Activated T-helper 9 cell treated with anti-CD3 and anti-CD28 coated beads, Interleukin-2, amount 50 U/mL, for 16 hours (primary cell): ENCODE results near the gene SLC15A5.

Experiments used
- DNase-seq: peaks from one replicate; pipeline ENCODE4 v3.0.0-alpha.2; 2020; ENCODE audit warnings: low read depth

Gene SLC15A5

GRCh38 chr12:16277585-16277984, at the start of gene SLC15A5:
TSS of gene SLC15A5 (minus strand) at chr12:16277685. CDS start at chr12:16277685, 0 bp downstream.
- no peak for DNase-seq

DNA sequence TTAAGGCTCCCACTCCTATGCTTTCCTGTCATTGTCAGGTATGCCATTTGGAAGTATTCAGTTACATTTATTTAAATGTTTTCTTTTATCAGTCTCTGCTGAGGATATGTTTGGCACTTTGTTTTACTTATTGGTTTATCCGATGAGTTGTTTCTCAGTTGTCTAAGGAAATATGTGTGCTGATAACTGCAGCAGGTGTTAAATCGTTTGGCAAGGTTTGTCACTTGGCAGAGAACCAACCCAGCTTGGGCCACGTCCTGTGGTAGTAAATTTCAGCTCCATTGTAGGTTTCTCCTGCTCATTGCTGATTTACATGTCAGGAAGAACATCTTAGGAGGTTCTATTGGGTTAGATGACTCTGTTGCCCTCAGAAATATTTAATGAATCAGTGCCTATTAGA, 47.9 kb upstream of the SLC15A5 start:
- no peak for DNase-seq

- no peak for DNase-seq
Observed at GRCh38 chr12:16324772-16325171, 47.3 kb upstream of the SLC15A5 start.

- no peak for DNase-seq
Observed at GRCh38 chr12:16324272-16324671, 46.8 kb upstream of the SLC15A5 start.

DNA sequence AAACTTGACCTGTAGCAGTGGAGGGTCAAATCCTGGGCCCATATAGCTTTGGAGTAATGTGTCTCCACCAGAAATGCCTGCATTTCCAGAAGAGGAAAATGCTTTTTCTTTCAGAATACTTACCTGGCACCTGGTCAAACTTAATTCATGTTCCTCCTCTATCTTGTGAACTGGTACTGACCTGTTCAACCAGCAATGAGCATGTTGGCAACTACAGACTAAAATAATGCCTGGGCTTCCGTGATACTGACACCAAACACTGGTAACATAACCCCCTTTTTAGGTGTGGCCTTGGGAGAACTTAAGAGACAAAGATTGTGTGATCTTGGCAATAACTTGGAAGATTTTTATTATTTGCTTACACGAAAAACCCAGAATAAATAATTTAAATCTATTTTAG, 46.2 kb upstream of the SLC15A5 start:
- DNase-seq: no peak

DNA sequence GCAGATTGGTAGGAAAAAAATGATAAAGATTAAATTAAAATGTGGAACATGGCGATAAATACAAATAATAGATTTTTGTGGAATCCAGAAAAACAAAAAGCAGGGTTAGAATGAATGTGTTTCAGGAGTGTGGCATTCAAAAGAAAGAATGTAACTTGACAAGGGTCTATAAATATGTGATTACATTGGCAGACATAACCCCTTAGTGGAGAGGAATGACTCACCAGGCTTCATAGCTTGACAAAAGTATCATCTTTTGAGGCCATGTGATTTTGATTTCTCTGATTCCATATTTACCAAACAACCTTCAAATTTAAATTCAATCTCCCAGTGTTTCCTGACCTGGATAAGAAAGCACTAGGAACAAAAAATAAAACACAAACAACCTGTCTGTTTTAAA, 45.5 kb upstream of the SLC15A5 start:
- DNase-seq: no peak

GRCh38 chr12:16310934-16311333, 33.4 kb upstream of the SLC15A5 start:
- no peak for DNase-seq

DNA sequence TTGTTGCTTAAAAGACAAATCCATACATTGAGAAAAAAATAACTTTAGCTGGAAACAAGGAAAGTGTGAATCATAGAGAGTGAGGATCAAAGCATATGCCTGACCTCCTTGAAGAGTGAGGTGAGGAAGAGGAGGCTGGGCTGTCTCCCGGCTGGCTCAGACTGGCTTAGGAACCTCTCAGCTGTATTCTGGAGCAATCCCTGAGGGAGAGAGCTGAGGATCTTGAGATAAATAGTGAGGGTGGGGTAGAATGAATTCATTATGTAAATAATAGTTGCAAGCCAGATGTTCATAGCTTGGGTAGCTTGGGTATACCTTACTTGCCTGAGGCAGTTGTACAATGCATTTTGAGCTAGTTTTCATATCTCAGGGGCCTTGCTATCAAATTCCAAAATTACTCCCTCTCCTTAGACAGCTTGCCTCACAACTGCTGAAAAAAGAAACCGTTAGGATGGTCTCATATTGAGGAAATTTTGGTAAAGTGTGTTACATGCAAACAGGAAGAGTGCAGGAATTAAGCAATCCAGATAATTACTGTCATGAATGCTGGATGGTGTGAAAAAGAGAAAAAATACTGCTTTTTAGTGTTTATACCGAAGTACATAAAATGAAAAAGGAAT, 30.5 kb upstream of the SLC15A5 start:
- DNase-seq: no peak

DNA sequence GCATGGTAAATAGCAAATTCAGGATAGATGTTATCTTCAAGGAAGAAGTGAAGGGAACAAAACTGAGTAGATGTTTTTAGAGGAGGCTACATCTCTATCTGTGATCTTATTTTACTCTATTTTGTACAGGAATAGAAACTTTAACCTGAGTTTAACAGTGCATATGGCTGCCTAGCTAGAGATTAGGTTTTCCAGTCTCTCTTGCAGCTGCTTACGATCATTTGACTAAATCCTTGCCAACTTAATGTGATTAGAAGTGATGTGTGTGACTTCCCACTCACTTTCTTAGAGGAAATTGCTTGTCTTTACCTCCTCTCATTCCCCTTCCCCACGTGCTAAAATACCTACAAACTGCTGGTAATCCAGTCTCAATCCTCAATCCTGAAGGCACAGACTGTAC, 26.5 kb upstream of the SLC15A5 start:
- no peak for DNase-seq

GRCh38 chr12:16300736-16301135, 23.3 kb upstream of the SLC15A5 start:
- DNase-seq: no peak

GRCh38 chr12:16300122-16300521, 22.6 kb upstream of the SLC15A5 start:
- no peak for DNase-seq

DNA sequence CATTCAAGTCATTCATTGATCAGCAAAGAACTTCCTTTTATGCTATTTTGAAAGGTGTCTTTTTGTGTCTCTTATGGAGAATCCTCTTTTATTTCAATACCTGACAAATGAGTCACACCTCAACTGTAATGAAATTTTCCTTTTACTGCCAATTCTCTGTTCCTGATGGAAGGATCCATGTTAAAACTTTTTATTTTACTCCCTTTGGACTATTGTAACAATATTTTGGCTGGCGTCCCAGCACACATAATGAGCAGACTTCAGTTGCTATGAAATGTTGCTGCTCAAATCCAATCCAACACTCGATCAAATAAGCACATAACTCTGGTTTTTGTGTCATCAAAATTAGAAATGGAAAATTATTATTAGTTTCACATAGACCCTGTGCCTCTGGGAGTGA, 21.9 kb upstream of the SLC15A5 start:
- DNase-seq: no peak

- DNase-seq: no peak
Observed at GRCh38 chr12:16297521-16297920, 20.0 kb upstream of the SLC15A5 start.

GRCh38 chr12:16294376-16294956, 17.0 kb upstream of the SLC15A5 start:
- DNase-seq: no peak

DNA sequence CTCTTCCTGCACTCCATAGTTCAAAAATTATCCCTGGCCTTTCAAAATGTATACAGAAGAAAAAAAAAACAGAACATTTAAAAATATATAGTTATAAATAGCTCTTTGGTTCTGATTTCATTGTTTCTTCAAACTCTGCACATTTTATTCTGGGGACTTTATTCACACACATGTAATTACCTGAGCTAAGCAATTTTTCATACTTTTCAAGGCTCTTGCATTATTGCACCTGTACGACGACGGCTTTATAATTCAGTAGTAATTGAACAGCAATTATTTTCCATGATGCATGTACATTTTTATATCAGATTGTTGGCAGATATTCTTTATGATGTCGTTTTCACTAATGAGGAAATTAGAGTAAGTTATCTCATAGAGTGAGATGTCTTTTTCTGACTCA, 13.5 kb upstream of the SLC15A5 start:
- no peak for DNase-seq

DNA sequence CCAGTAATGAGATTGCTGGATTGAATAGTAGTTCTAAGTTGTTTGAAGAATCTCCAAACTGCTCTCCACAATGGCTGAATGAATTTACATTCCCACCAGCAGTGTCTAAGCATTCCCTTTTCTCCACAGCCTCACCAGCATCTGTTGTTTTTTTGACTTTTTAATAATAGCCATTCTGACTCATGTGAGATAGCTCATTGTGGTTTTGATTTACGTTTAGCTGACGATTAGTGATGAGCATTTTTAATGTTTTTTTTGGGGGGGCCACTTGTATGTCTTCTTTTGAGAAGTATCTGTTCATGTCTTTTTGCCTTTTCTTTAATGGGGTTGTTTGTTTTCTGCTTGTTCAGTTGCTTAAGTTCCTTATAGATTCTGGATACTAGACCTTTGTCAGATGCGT, 8.1 kb upstream of the SLC15A5 start:
- DNase-seq: no peak

GRCh38 chr12:16282978-16283377, 5.5 kb upstream of the SLC15A5 start:
- no peak for DNase-seq

DNA sequence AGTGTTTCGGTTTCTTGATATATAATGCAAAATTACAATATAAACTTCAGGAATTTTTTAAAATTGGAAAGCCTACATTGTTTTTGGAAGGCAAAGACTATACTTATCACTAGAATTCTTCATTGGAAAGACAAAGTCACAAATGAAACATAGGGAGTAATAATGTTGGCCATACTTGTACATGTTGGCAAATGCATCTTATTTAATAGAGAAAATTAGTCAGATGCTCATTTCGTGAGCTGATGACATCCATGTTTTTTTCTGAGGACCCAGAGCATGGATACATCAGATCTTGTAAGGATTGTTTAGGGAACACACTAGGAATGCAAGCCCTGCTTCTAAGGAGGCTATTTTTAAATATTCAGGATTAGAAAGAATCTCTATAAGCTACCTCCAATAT, 4.6 kb upstream of the SLC15A5 start:
- no peak for DNase-seq

GRCh38 chr12:16281157-16281556, 3.7 kb upstream of the SLC15A5 start:
- no peak for DNase-seq

GRCh38 chr12:16272222-16272621, 5.3 kb downstream of the SLC15A5 start:
- no peak for DNase-seq

DNA sequence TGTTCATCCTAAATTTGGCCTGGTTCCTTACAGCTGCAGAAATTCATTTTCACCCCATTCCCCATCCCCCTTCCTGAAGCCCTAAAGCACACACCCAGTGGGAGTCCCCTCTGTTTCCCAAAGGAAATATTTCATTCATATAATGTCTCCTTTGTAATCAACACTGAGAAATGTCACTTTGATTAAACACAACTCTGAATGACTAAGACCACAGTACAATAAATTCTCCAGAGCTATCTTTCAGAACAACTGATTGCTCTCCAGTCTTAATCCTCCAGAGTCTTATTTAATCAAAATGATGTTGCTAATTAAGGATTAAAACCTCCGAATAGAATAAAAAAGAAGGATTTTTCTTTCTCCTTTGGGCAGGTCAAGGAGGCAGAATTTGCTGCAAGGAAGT, 6.4 kb downstream of the SLC15A5 start:
- DNase-seq: no peak

GRCh38 chr12:16269946-16270345, 7.5 kb downstream of the SLC15A5 start:
- no peak for DNase-seq

GRCh38 chr12:16266085-16266484, 11.4 kb downstream of the SLC15A5 start:
- no peak for DNase-seq

DNA sequence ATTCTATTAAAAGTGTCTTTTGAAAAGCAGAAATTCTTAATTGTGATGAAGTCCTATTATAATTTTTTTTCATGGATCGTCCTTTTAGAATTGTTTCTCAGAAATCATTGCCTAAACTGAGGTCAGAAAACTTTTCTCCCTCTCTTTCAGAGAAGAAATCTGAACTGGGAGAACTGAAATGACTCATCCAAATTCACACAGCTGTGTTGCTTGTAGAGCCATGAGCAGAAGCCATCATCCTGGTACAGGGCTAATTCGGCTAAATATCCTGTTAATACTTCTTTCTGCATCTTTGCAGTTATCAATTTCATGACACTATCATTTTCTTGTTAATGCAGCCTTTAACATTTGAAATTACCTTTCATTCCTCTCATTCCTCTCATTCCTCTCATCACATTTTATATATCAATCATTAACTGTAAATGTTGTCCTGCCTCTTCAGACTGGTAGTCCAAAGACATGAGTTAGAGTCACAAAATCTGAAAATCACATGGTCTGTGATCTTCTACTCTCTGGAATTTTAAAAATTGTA, 15.5 kb downstream of the SLC15A5 start:
- DNase-seq: no peak
